Activated naive CD4-positive, alpha-beta T cell treated with anti-CD3 and anti-CD28 coated beads for 36 hours (primary cell): ENCODE results near the gene PEAK1. TPM values are rescaled to one million over a fixed set of nuclear protein-coding genes. Genes with fewer than 3 reads are reported as not detected.

Experiments used
- CTCF ChIA-PET: fragments of 350-600 bp; sonication (Branson Sonifier 250); formaldehyde crosslinking; loops from one replicate; lab custom pipeline; 2021; ENCODE audit warnings: antibody characterized with exemption; lab: Charles Lee
- DNase-seq: peaks from one replicate; pipeline ENCODE4 v3.0.0-alpha.2; 2020
- H3K27ac Mint-ChIP-seq: one replicate; pipeline ENCODE4 v1.8.0; 2021; ENCODE audit warnings: mild to moderate bottlenecking, mixed read lengths
- H3K27me3 Mint-ChIP-seq: one replicate; pipeline ENCODE4 v1.8.0; 2021; ENCODE audit warnings: low read depth, mixed read lengths
- H3K36me3 Mint-ChIP-seq: one replicate; pipeline ENCODE4 v1.8.0; 2021; ENCODE audit warnings: low read depth, mixed read lengths
- H3K4me1 Mint-ChIP-seq: one replicate; pipeline ENCODE4 v1.8.0; 2021; ENCODE audit warnings: low read depth, mixed read lengths
- H3K4me3 Mint-ChIP-seq: one replicate; pipeline ENCODE4 v1.8.0; 2021; ENCODE audit warnings: mild to moderate bottlenecking, moderate library complexity, mixed read lengths
- H3K9me3 Mint-ChIP-seq: one replicate; pipeline ENCODE4 v1.8.0; 2021; ENCODE audit warnings: mixed read lengths
- intact Hi-C: fragments of 100-400 bp; cut with micrococcal nuclease; formaldehyde crosslinking; loops from one replicate; pipeline ENCODE4 v1.15.1; 2023
- total RNA-seq, 2 experiments: library from RNA; stranded (reverse); gene quantifications; one replicate each; pipeline ENCODE4 v1.2.3, GENCODE V29; 2021

Gene PEAK1
- total RNA-seq, 2 experiments from 2014 or later = 26.6 to 28.0 TPM

- no peaks in the 10 kb centered on the region for H3K36me3 Mint-ChIP-seq
- intact Hi-C loops = no loop called here
- DNase-seq = no peak
- H3K9me3 Mint-ChIP-seq = no peaks in the 10 kb centered on the region
- no peaks in the 10 kb centered on the region for H3K4me1 Mint-ChIP-seq
- H3K4me3 Mint-ChIP-seq = no peak overlapping the region
- no peaks in the 10 kb centered on the region for H3K27me3 Mint-ChIP-seq
- CTCF ChIA-PET = no interaction called here
- H3K27ac Mint-ChIP-seq = no peak overlapping the region
Measured at GRCh38 chr15:77099741-77100463, 320.0 kb downstream of the PEAK1 start.

GRCh38 chr15:77098572-77098971 is 321.3 kb downstream of the PEAK1 start:
- CTCF ChIA-PET = no interaction called here
- Mint-ChIP-seq H3K9me3 (no peaks in the 10 kb centered on the region), H3K27me3 (no peaks in the 10 kb centered on the region), H3K4me3 (no peak overlapping the region), H3K27ac (no peak overlapping the region), H3K4me1 (no peaks in the 10 kb centered on the region), H3K36me3 (no peaks in the 10 kb centered on the region)
- DNase-seq = no peak
- intact Hi-C loops = no loop called here

- H3K4me1 Mint-ChIP-seq = no peaks in the 10 kb centered on the region
- no peak overlapping the region for H3K4me3 Mint-ChIP-seq
- H3K27ac Mint-ChIP-seq = no peak overlapping the region
- intact Hi-C loops = no loop called here
- no peaks in the 10 kb centered on the region for H3K36me3 Mint-ChIP-seq
- H3K27me3 Mint-ChIP-seq = no peaks in the 10 kb centered on the region
- CTCF ChIA-PET = interaction anchor here (0.6 kb wide), 1 partner anchor 119 kb away, joined by 3 read pairs; no protein-coding TSS in a partner anchor
- no peaks in the 10 kb centered on the region for H3K9me3 Mint-ChIP-seq
- DNase-seq = no peak
Measured at GRCh38 chr15:77097921-77098320, 322.0 kb downstream of the PEAK1 start.

GRCh38 chr15:77097248-77097721 is 322.6 kb downstream of the PEAK1 start:
- H3K4me1 Mint-ChIP-seq = no peaks in the 10 kb centered on the region
- H3K36me3 Mint-ChIP-seq = no peaks in the 10 kb centered on the region
- intact Hi-C loops = no loop called here
- CTCF ChIA-PET = interaction anchor here (0.6 kb wide), 1 partner anchor 120 kb away, joined by 3 read pairs; no protein-coding TSS in a partner anchor
- no peaks in the 10 kb centered on the region for H3K27me3 Mint-ChIP-seq
- no peak overlapping the region for H3K27ac Mint-ChIP-seq
- no peak overlapping the region for H3K4me3 Mint-ChIP-seq
- no peak for DNase-seq
- H3K9me3 Mint-ChIP-seq = no peaks in the 10 kb centered on the region

- no peak overlapping the region for H3K27ac Mint-ChIP-seq
- intact Hi-C loops = no loop called here
- no peaks in the 10 kb centered on the region for H3K9me3 Mint-ChIP-seq
- H3K36me3 Mint-ChIP-seq = no peaks in the 10 kb centered on the region
- CTCF ChIA-PET = interaction anchor here (0.7 to 0.9 kb wide), 2 partner anchors 11 to 123 kb away, joined by 3 to 4 read pairs; no protein-coding TSS in a partner anchor
- no peaks in the 10 kb centered on the region for H3K27me3 Mint-ChIP-seq
- no peak for DNase-seq
- no peaks in the 10 kb centered on the region for H3K4me1 Mint-ChIP-seq
- H3K4me3 Mint-ChIP-seq = no peak overlapping the region
Measured at GRCh38 chr15:77096541-77096940, 323.4 kb downstream of the PEAK1 start.

- no peak overlapping the region for H3K27ac Mint-ChIP-seq
- CTCF ChIA-PET = interaction anchor here (0.7 to 1.2 kb wide), 3 partner anchors 11 to 448 kb away, joined by 3 to 4 read pairs (median 4); no protein-coding TSS in a partner anchor
- H3K4me1 Mint-ChIP-seq = no peaks in the 10 kb centered on the region
- H3K27me3 Mint-ChIP-seq = no peaks in the 10 kb centered on the region
- H3K36me3 Mint-ChIP-seq = no peaks in the 10 kb centered on the region
- no peak for DNase-seq
- intact Hi-C loops = no loop called here
- H3K4me3 Mint-ChIP-seq = no peak overlapping the region
- H3K9me3 Mint-ChIP-seq = no peaks in the 10 kb centered on the region
Measured at GRCh38 chr15:77096138-77096537, 323.8 kb downstream of the PEAK1 start.

GRCh38 chr15:77094397-77095030 is 325.4 kb downstream of the PEAK1 start:
- no peaks in the 10 kb centered on the region for H3K27me3 Mint-ChIP-seq
- CTCF ChIA-PET = interaction anchor here (0.7 to 1.2 kb wide), 3 partner anchors 25 to 449 kb away, joined by 3 to 6 read pairs (median 4); no protein-coding TSS in a partner anchor
- no peaks in the 10 kb centered on the region for H3K36me3 Mint-ChIP-seq
- intact Hi-C loops = no loop called here
- H3K27ac Mint-ChIP-seq = no peak overlapping the region
- DNase-seq = peak; percentile 44
- no peak overlapping the region for H3K4me3 Mint-ChIP-seq
- no peaks in the 10 kb centered on the region for H3K9me3 Mint-ChIP-seq
- no peaks in the 10 kb centered on the region for H3K4me1 Mint-ChIP-seq

GRCh38 chr15:77093436-77093835 is 326.5 kb downstream of the PEAK1 start:
- CTCF ChIA-PET = interaction anchor here (0.8 to 1.2 kb wide), 3 partner anchors 10 to 403 kb away, joined by 3 to 7 read pairs (median 3); no protein-coding TSS in a partner anchor
- H3K36me3 Mint-ChIP-seq = no peaks in the 10 kb centered on the region
- H3K4me3 Mint-ChIP-seq = no peak overlapping the region
- intact Hi-C loops = no loop called here
- no peaks in the 10 kb centered on the region for H3K27me3 Mint-ChIP-seq
- DNase-seq = no peak
- no peaks in the 10 kb centered on the region for H3K4me1 Mint-ChIP-seq
- H3K9me3 Mint-ChIP-seq = no peaks in the 10 kb centered on the region
- H3K27ac Mint-ChIP-seq = no peak overlapping the region

- CTCF ChIA-PET = interaction anchor here (1.0 to 1.8 kb wide), 2 partner anchors 16 to 117 kb away, joined by 3 to 5 read pairs; no protein-coding TSS in a partner anchor
- Mint-ChIP-seq H3K36me3 (no peaks in the 10 kb centered on the region), H3K4me1 (no peaks in the 10 kb centered on the region), H3K27ac (no peak overlapping the region), H3K9me3 (no peaks in the 10 kb centered on the region), H3K4me3 (no peak overlapping the region), H3K27me3 (no peaks in the 10 kb centered on the region)
- no peak for DNase-seq
- intact Hi-C loops = no loop called here
Measured at GRCh38 chr15:77091097-77091496, 328.8 kb downstream of the PEAK1 start.

GRCh38 chr15:77087213-77087612 is 332.7 kb downstream of the PEAK1 start:
- Mint-ChIP-seq H3K27me3 (no peaks in the 10 kb centered on the region), H3K27ac (no peak overlapping the region), H3K4me3 (no peak overlapping the region), H3K36me3 (no peaks in the 10 kb centered on the region), H3K4me1 (peaks cover 24% of the 10 kb centered on the region), H3K9me3 (no peaks in the 10 kb centered on the region)
- intact Hi-C loops = no loop called here
- CTCF ChIA-PET = interaction anchor here (1.1 kb wide), 1 partner anchor 456 kb away, joined by 3 read pairs; no protein-coding TSS in a partner anchor
- no peak for DNase-seq

- DNase-seq = peak; percentile 38
- Mint-ChIP-seq H3K27me3 (no peaks in the 10 kb centered on the region), H3K4me1 (peaks cover 24% of the 10 kb centered on the region), H3K36me3 (no peaks in the 10 kb centered on the region), H3K4me3 (no peak overlapping the region), H3K9me3 (no peaks in the 10 kb centered on the region), H3K27ac (no peak overlapping the region)
- intact Hi-C loops = no loop called here
- CTCF ChIA-PET = interaction anchor here (0.7 to 0.9 kb wide), 2 partner anchors 42 to 112 kb away, joined by 4 to 5 read pairs; no protein-coding TSS in a partner anchor
Measured at GRCh38 chr15:77085297-77085696, 334.6 kb downstream of the PEAK1 start.

- peaks cover 24% of the 10 kb centered on the region for H3K4me1 Mint-ChIP-seq
- intact Hi-C loops = no loop called here
- H3K27me3 Mint-ChIP-seq = no peaks in the 10 kb centered on the region
- no peak for DNase-seq
- no peaks in the 10 kb centered on the region for H3K36me3 Mint-ChIP-seq
- no peaks in the 10 kb centered on the region for H3K9me3 Mint-ChIP-seq
- H3K4me3 Mint-ChIP-seq = no peak overlapping the region
- CTCF ChIA-PET = interaction anchor here (0.9 kb wide), 1 partner anchor 111 kb away, joined by 4 read pairs; no protein-coding TSS in a partner anchor
- no peak overlapping the region for H3K27ac Mint-ChIP-seq
Measured at GRCh38 chr15:77084436-77084835, 335.5 kb downstream of the PEAK1 start.
